Large intestine (tissue), 3 donors: ENCODE measurements around the gene LRRC23. TPM values are rescaled to one million over a fixed set of nuclear protein-coding genes. Genes with fewer than 3 reads are reported as not detected.

Experiments
- DNase-seq, 2 donors: peaks; one replicate each; pipeline versions ENCODE4 v3.0.0 to v3.0.0-alpha.2; 2013
- H3K27ac ChIP-seq: one replicate; pipeline ENCODE4 v1.5.1; 2013; ENCODE audit warnings: low read length
- H3K27me3 ChIP-seq: 2 replicates; pipeline ENCODE4 v1.6.1; 2013; ENCODE audit warnings: low read length; ENCODE audit not compliant: control insufficient read depth, insufficient read depth
- H3K36me3 ChIP-seq: 2 replicates; pipeline ENCODE4 v1.6.1; 2013; ENCODE audit warnings: low read length; ENCODE audit not compliant: control insufficient read depth, insufficient read depth
- H3K4me1 ChIP-seq: one replicate; pipeline ENCODE4 v1.6.1; 2013; ENCODE audit warnings: low read length; ENCODE audit not compliant: control insufficient read depth, insufficient read depth
- H3K4me3 ChIP-seq: one replicate; pipeline ENCODE4 v1.5.1; 2013; ENCODE audit warnings: low read length
- H3K9me3 ChIP-seq: one replicate; pipeline ENCODE4 v1.6.1; 2013; ENCODE audit warnings: mild to moderate bottlenecking, low read depth, low read length, moderate library complexity; ENCODE audit not compliant: control insufficient read depth
- WGBS: methylation state at CpG from one replicate; pipeline ENCODE4 v1.1.5; 2013; ENCODE audit warnings: low lambda C conversion rate; ENCODE audit not compliant: insufficient coverage; 5-methylcytosine and 5-hydroxymethylcytosine counted together
- polyA plus RNA-seq: library from polyadenylated mRNA; unstranded; fragments of 120-200 nt; gene quantifications from one replicate; pipeline ENCODE4 v1.2.1, GENCODE V29; 2013

Gene LRRC23
- polyA plus RNA-seq, 1 donor, result 8.2 TPM

GRCh38 chr12:6959058-6959804 lies 54.6 kb downstream of the LRRC23 start:
- no CpG with 5 or more reads among the region's 24 CpGs for WGBS
- Histone ChIP-seq H3K27ac (peak overlapping the region; percentile 8), H3K4me3 (no peak overlapping the region), H3K27me3 (no peaks in the 10 kb centered on the region), H3K9me3 (no peaks in the 10 kb centered on the region), H3K36me3 (peaks cover 25% of the 10 kb centered on the region), H3K4me1 (peaks cover 18% of the 10 kb centered on the region)
- DNase-seq, result no peak

DNA sequence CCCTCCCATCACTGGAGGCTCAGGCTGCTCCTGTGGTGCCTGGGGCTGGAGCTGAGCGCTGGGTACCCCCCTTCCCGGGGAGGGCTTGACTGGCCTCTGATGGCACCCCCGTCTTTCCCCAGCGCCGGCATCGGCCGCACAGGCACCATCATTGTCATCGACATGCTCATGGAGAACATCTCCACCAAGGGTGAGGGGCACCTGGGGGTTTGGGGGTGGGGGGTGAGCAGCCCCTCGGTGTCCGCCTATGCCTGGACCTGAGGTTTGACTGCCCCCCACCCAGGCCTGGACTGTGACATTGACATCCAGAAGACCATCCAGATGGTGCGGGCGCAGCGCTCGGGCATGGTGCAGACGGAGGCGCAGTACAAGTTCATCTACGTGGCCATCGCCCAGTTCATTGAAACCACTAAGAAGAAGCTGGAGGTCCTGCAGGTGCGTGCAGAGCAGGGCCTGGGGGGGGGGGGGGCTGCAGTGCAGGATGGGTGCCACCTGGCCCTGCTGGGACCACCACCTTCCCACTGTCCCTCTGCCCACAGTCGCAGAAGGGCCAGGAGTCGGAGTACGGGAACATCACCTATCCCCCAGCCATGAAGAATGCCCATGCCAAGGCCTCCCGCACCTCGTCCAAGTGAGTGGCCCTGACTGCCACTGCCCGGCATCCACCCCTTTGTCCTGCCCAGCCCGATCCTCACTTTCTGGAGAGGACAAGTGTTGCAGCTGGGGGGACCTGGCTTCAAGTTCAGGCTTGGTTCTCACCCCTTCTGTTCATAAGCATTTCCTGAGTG lies 55.4 kb downstream of the LRRC23 start:
- WGBS, result no CpG with 5 or more reads among the region's 26 CpGs
- Histone ChIP-seq H3K27me3 (no peaks in the 10 kb centered on the region), H3K27ac (no peak overlapping the region), H3K36me3 (peaks cover 27% of the 10 kb centered on the region), H3K4me1 (peaks cover 25% of the 10 kb centered on the region), H3K4me3 (no peak overlapping the region), H3K9me3 (no peaks in the 10 kb centered on the region)
- no peak for DNase-seq

GRCh38 chr12:6960593-6961277 lies 56.1 kb downstream of the LRRC23 start:
- Histone ChIP-seq H3K27me3 (no peaks in the 10 kb centered on the region), H3K36me3 (peaks cover 30% of the 10 kb centered on the region), H3K9me3 (no peaks in the 10 kb centered on the region), H3K4me1 (peaks cover 30% of the 10 kb centered on the region), H3K4me3 (no peak overlapping the region), H3K27ac (peak overlapping the region; percentile 89)
- DNase-seq, result no peak
- WGBS, result no CpG with 5 or more reads among the region's 13 CpGs

DNA sequence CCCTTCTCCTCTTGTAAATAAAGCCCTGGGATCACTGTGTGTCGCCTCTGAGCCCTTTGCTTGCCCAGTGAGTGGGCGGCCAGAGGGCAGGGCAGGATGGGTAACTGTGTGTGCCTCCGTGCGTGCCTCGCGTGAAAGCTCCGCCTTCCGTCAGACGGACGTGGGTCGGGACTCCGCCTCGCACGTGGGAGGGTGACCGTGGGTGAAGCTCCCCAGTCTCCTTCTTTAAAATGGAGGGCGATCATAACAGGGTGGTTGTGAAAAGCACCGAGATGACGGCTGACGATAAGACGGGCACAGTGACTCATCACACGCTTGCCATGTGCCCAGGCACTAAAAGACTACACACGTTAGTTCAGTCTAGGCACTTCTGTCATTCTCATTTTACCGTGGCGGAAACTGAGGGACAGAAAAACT lies 56.7 kb downstream of the LRRC23 start:
- peaks cover 36% of the 10 kb centered on the region for H3K4me1 ChIP-seq
- DNase-seq, result peak in 1 of 2 donors; percentile 68
- no peaks in the 10 kb centered on the region for H3K27me3 ChIP-seq
- peak overlapping the region; percentile 98 for H3K4me3 ChIP-seq
- H3K9me3 ChIP-seq, result no peaks in the 10 kb centered on the region
- no CpG with 5 or more reads among the region's 24 CpGs for WGBS
- peak overlapping the region; percentile 89 for H3K27ac ChIP-seq
- H3K36me3 ChIP-seq, result peaks cover 30% of the 10 kb centered on the region

DNA sequence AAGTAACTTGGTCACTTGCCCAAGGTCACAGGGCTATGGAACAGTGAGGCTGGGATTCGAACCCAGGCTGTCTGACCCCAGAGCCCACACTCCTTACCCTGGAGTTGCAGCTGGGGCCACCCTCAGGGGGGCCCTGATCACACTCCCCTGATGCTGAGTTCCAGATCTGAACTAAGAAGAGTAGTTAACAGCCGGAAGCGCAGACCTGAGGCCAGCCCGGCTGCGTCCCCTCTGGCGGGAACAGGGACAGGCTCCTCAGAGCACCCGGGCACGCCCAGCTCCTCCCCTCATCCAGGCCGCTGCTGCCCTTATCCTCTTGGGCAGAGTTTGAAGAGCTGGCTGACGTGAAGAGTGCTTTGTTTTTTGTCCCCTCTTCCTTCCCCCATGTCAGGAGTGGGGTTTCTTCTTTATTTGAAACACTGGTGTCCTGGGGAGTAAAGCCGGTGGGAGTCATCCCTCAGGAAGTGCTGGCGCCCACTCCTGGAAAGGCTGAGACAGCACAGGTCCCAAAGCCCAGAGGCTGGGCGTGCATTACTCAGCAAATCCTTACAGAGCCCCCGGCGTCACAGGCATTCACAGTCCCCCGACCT lies 57.2 kb downstream of the LRRC23 start:
- Histone ChIP-seq H3K4me1 (peaks cover 39% of the 10 kb centered on the region), H3K36me3 (peaks cover 28% of the 10 kb centered on the region), H3K27ac (peak overlapping the region; percentile 89), H3K4me3 (peak overlapping the region; percentile 98), H3K27me3 (no peaks in the 10 kb centered on the region), H3K9me3 (no peaks in the 10 kb centered on the region)
- peak; percentile 73 to 91 for DNase-seq
- no CpG with 5 or more reads among the region's 16 CpGs for WGBS

GRCh38 chr12:6962285-6963015 lies 57.8 kb downstream of the LRRC23 start:
- 20% methylated on average over 1 of the region's 25 CpGs for WGBS

DNA sequence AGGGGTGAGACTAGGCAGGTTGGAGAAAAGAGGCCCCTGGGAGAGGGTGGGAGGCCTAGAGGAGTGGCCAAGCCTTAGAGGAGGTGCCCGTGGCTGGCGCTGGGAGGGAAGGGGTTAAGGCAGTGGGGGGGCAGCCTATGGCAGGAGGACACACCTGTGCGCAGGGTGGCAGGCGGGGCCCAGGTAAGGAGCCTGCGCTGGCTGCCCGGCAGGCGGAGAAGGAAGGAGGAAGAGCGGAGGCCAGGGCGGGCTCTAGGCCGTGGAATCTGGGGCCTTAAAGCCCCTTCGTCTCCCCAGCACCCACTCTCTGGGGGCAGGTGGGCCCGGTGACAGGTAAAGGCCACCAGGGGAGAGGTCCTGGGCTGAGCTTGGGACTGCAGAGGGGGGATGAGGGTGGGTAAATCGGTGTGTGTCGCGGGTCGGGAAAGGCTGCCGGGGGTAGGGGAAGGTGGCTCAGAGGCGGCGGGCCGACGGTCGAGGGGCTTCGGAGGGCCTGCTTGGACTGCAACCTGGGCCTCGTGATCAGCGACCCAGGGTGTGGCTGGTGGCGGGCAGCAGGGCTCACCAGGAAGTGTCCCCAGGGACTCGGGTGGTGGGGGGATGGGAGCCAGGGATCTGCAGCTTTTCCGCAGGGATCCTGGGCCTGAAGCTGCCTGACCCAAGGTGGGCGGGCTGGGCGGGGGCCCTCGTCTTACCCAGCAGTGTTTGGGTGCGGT lies 58.6 kb downstream of the LRRC23 start:
- peak; percentile 92 to 97 for DNase-seq

More at GRCh38 chr12:6962285-6963015, 57.8 kb downstream of the LRRC23 start:
- no peaks in the 10 kb centered on the region for H3K27me3 ChIP-seq
- peaks cover 31% of the 10 kb centered on the region for H3K36me3 ChIP-seq
- no peaks in the 10 kb centered on the region for H3K9me3 ChIP-seq
- H3K27ac ChIP-seq, result peak overlapping the region; percentile 89
- H3K4me3 ChIP-seq, result peak overlapping the region; percentile 98
- peaks cover 46% of the 10 kb centered on the region for H3K4me1 ChIP-seq
- DNase-seq, result peak; percentile 88 to 94

More for the DNA sequence above, 58.6 kb downstream of the LRRC23 start:
- no peaks in the 10 kb centered on the region for H3K27me3 ChIP-seq
- H3K4me1 ChIP-seq, result peaks cover 53% of the 10 kb centered on the region
- H3K36me3 ChIP-seq, result peaks cover 38% of the 10 kb centered on the region
- no CpG with 5 or more reads among the region's 32 CpGs for WGBS
- no peaks in the 10 kb centered on the region for H3K9me3 ChIP-seq
- H3K4me3 ChIP-seq, result peak overlapping the region; percentile 98
- H3K27ac ChIP-seq, result peak overlapping the region; percentile 89
